ENCODE measurements around the gene CDK5R1. TPM values are rescaled to one million over a fixed set of nuclear protein-coding genes. Genes with fewer than 3 reads are reported as not detected.

The CDK5R1 gene
- total RNA-seq, 1 donor from 2014 or later = 3.1 TPM

- DNase-seq = no peak
Observed at GRCh38 chr17:32493976-32494513, 7.3 kb downstream of the CDK5R1 start.

GRCh38 chr17:32494621-32495358 lies 8.0 kb downstream of the CDK5R1 start:
- peak; percentile 49 for DNase-seq

GRCh38 chr17:32495359-32496231 lies 8.8 kb downstream of the CDK5R1 start:
- DNase-seq = peak; percentile 80

GRCh38 chr17:32496395-32497073 lies 9.7 kb downstream of the CDK5R1 start:
- peak; percentile 55 for DNase-seq

GRCh38 chr17:32497431-32498205 lies 10.8 kb downstream of the CDK5R1 start:
- DNase-seq = peak; percentile 70

GRCh38 chr17:32498391-32498790 lies 11.6 kb downstream of the CDK5R1 start:
- DNase-seq = no peak

- no peak for DNase-seq
Observed at GRCh38 chr17:32502013-32502412, 15.2 kb downstream of the CDK5R1 start.

- peak; percentile 66 for DNase-seq
Observed at GRCh38 chr17:32502710-32503109, 15.9 kb downstream of the CDK5R1 start.

GRCh38 chr17:32503251-32504165 lies 16.7 kb downstream of the CDK5R1 start:
- peak; percentile 83 for DNase-seq

- DNase-seq = peak; percentile 84
Observed at GRCh38 chr17:32504166-32504990, 17.6 kb downstream of the CDK5R1 start.

- no peak for DNase-seq
Observed at GRCh38 chr17:32508926-32509325, 22.1 kb downstream of the CDK5R1 start.

GRCh38 chr17:32510466-32510865 lies 23.7 kb downstream of the CDK5R1 start:
- DNase-seq = no peak

GRCh38 chr17:32512328-32512727 lies 25.5 kb downstream of the CDK5R1 start:
- DNase-seq = no peak

- DNase-seq = no peak
Observed at GRCh38 chr17:32513579-32513978, 26.8 kb downstream of the CDK5R1 start.

- no peak for DNase-seq
Observed at GRCh38 chr17:32514606-32515005, 27.8 kb downstream of the CDK5R1 start.

GRCh38 chr17:32515677-32516383 lies 29.0 kb downstream of the CDK5R1 start:
- DNase-seq = no peak

GRCh38 chr17:32516450-32516849 lies 29.7 kb downstream of the CDK5R1 start:
- peak; percentile 44 for DNase-seq

- no peak for DNase-seq
Observed at GRCh38 chr17:32516940-32517701, 30.3 kb downstream of the CDK5R1 start.

Data from tongue (tissue), 2 donors.